ENCODE data around the gene CENPE.

GRCh38 chr4:103089481-103089880, 108.7 kb downstream of the CENPE start:
- TF ChIP-seq FEZF1 (tag by site-specific recombination; IDR thresholded peaks at IDR 0.05) (no peak), ZNF148 (tag by site-specific recombination; IDR thresholded peaks at IDR 0.05; ENCODE audit: borderline replicate concordance) (no peak), CTCF (tag by site-specific recombination; IDR thresholded peaks at IDR 0.05) (no peak), GLI2 (tag by site-specific recombination; IDR thresholded peaks at IDR 0.05; ENCODE audit: borderline replicate concordance, low read depth) (no peak)

Data from HEK293 (cell line).